Measurements from ENCODE around the gene CACNA2D1. TPM values are rescaled to one million over a fixed set of nuclear protein-coding genes. Genes with fewer than 3 reads are reported as not detected.

The CACNA2D1 gene
- total RNA-seq, 3 donors from 2014 or later (not counting 1 experiment from before 2014, with no cell fraction given) = not detected

GRCh38 chr7:82258181-82258580 is 185.4 kb downstream of the CACNA2D1 start:
- H3K27ac Mint-ChIP-seq = no peak overlapping the region
- DNase-seq = no peak
- Histone ChIP-seq H3K9me3 (ENCODE audit: control insufficient read depth, insufficient read depth, low read length) (no peaks in the 10 kb centered on the region), H3K36me3 (ENCODE audit: control insufficient read depth, insufficient read depth, low read length) (no peaks in the 10 kb centered on the region), H3K27ac (ENCODE audit: low read length) (no peak overlapping the region), H3K4me1 (ENCODE audit: control insufficient read depth, insufficient read depth, low read length) (no peaks in the 10 kb centered on the region), H3K27me3 (ENCODE audit: control insufficient read depth, insufficient read depth, low read length) (no peaks in the 10 kb centered on the region), H3K4me3 (ENCODE audit: low read length) (no peak overlapping the region)
- H3K4me1 Mint-ChIP-seq = no peaks in the 10 kb centered on the region
- intact Hi-C loops (cut with micrococcal nuclease) = no loop called here
- TF ChIP-seq, protein P1, sequence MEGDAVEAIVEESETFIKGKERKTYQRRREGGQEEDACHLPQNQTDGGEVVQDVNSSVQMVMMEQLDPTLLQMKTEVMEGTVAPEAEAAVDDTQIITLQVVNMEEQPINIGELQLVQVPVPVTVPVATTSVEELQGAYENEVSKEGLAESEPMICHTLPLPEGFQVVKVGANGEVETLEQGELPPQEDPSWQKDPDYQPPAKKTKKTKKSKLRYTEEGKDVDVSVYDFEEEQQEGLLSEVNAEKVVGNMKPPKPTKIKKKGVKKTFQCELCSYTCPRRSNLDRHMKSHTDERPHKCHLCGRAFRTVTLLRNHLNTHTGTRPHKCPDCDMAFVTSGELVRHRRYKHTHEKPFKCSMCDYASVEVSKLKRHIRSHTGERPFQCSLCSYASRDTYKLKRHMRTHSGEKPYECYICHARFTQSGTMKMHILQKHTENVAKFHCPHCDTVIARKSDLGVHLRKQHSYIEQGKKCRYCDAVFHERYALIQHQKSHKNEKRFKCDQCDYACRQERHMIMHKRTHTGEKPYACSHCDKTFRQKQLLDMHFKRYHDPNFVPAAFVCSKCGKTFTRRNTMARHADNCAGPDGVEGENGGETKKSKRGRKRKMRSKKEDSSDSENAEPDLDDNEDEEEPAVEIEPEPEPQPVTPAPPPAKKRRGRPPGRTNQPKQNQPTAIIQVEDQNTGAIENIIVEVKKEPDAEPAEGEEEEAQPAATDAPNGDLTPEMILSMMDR (IDR thresholded peaks at IDR 0.05) = no peak
- WGBS (ENCODE audit: insufficient coverage) = 92% methylated on average over 2 of the region's 2 CpGs
- peaks cover 10 to 15% of the 10 kb centered on the region in 2 donors for H3K9me3 Mint-ChIP-seq
- no peaks in the 10 kb centered on the region for H3K36me3 Mint-ChIP-seq
- H3K4me3 Mint-ChIP-seq = no peak overlapping the region
- no peak for ATAC-seq
- no peaks in the 10 kb centered on the region for H3K27me3 Mint-ChIP-seq (ENCODE audit: low read depth in 2 of 2)

DNA sequence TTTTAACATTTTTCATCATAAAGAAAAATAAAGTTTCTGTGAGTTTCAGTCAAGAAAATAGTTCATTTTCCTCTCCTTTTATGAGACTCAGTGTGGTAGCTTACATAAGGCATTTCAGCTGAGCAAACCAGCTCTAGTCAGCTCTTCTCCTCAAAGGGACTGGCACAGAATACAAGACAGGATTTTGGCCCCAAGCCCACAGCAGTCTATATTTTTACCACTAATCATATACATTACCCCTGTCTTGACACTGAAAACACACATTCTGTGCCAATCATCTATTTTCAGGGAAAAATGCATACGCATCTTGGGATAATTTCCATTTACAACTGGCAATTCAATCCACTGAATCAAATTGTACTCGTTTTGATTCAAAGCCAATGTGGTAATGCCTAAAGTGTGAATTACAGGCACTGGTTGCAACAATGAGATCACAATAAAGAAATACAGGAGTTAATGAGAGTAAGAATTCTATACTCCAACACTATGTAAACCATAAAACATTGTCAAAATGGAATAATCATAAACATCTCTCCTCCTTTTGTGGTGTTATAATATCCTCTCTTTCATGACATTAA is 186.4 kb downstream of the CACNA2D1 start:
- peaks cover 8 to 18% of the 10 kb centered on the region in 2 donors for H3K9me3 Mint-ChIP-seq
- Histone ChIP-seq H3K4me1 (ENCODE audit: control insufficient read depth, insufficient read depth, low read length) (no peaks in the 10 kb centered on the region), H3K36me3 (ENCODE audit: control insufficient read depth, insufficient read depth, low read length) (no peaks in the 10 kb centered on the region), H3K4me3 (ENCODE audit: low read length) (no peak overlapping the region), H3K27ac (ENCODE audit: low read length) (no peak overlapping the region), H3K27me3 (ENCODE audit: control insufficient read depth, insufficient read depth, low read length) (no peaks in the 10 kb centered on the region), H3K9me3 (ENCODE audit: control insufficient read depth, insufficient read depth, low read length) (no peaks in the 10 kb centered on the region)
- H3K4me1 Mint-ChIP-seq = no peaks in the 10 kb centered on the region
- intact Hi-C loops (cut with micrococcal nuclease) = no loop called here
- H3K27me3 Mint-ChIP-seq (ENCODE audit: low read depth in 2 of 2) = no peaks in the 10 kb centered on the region
- ATAC-seq = no peak
- TF ChIP-seq, protein P1 (IDR thresholded peaks at IDR 0.05) = no peak
- 93% methylated on average over 1 of the region's 2 CpGs for WGBS (ENCODE audit: insufficient coverage)
- no peak overlapping the region for H3K4me3 Mint-ChIP-seq
- H3K36me3 Mint-ChIP-seq = no peaks in the 10 kb centered on the region
- no peak overlapping the region for H3K27ac Mint-ChIP-seq
- DNase-seq = no peak

DNA sequence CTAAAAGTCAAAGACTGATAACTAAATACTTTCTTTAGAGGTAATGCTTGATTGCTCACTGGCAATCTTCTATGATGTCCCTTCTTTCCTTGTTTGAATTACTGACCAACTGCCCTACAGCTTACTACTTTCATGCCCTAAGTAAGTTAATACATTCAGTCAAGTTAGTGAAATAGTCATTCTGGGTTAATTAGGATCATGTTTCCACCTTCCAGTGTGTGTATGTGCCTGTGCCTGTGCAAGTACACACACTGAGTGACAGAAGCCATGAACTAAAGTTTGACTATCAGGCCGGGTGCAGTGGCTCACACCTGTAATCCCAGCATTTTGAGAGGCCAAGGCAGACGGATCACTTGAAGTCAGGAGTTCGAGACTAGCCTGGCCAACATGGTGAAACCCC is 187.9 kb downstream of the CACNA2D1 start:
- Histone ChIP-seq H3K4me1 (ENCODE audit: control insufficient read depth, insufficient read depth, low read length) (no peaks in the 10 kb centered on the region), H3K9me3 (ENCODE audit: control insufficient read depth, insufficient read depth, low read length) (no peaks in the 10 kb centered on the region), H3K4me3 (ENCODE audit: low read length) (no peak overlapping the region), H3K27me3 (ENCODE audit: control insufficient read depth, insufficient read depth, low read length) (no peaks in the 10 kb centered on the region), H3K27ac (ENCODE audit: low read length) (no peak overlapping the region), H3K36me3 (ENCODE audit: control insufficient read depth, insufficient read depth, low read length) (no peaks in the 10 kb centered on the region)
- Mint-ChIP-seq H3K36me3 (no peaks in the 10 kb centered on the region), H3K9me3 (peaks cover 6 to 16% of the 10 kb centered on the region in 2 donors), H3K27ac (no peak overlapping the region), H3K4me1 (no peaks in the 10 kb centered on the region), H3K27me3 (ENCODE audit: low read depth in 2 of 2) (no peaks in the 10 kb centered on the region), H3K4me3 (no peak overlapping the region)
- TF ChIP-seq, protein P1 (IDR thresholded peaks at IDR 0.05) = no peak
- ATAC-seq (no peak), DNase-seq (no peak)
- intact Hi-C loops (cut with micrococcal nuclease) = no loop called here
- WGBS (ENCODE audit: insufficient coverage) = 67% methylated on average over 3 of the region's 3 CpGs

DNA sequence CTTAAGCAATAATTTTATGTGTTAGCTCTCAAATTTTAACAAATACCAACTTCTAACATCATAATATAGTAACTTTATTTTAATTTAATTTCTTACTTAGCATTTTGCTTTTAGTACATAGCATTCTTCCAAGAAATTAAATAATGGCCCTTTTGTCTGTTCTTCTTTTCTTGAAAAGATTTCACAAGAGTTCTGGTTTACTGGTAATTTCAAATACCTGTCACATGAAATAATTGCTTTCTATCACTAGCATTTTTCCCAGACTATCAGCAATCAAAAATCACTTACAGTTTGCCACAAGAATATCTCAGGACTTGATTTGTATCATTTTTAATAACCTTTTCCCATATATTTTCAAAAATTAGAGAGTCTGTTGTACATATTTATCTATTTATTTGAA is 193.0 kb downstream of the CACNA2D1 start:
- Mint-ChIP-seq H3K9me3 (peaks cover 2 to 9% of the 10 kb centered on the region in 2 donors), H3K27ac (no peak overlapping the region), H3K27me3 (ENCODE audit: low read depth in 2 of 2) (no peaks in the 10 kb centered on the region), H3K36me3 (no peaks in the 10 kb centered on the region), H3K4me3 (no peak overlapping the region), H3K4me1 (no peaks in the 10 kb centered on the region)
- TF ChIP-seq, protein P1 (IDR thresholded peaks at IDR 0.05) = no peak
- Histone ChIP-seq H3K4me3 (ENCODE audit: low read length) (no peak overlapping the region), H3K27ac (ENCODE audit: low read length) (no peak overlapping the region), H3K4me1 (ENCODE audit: control insufficient read depth, insufficient read depth, low read length) (no peaks in the 10 kb centered on the region), H3K27me3 (ENCODE audit: control insufficient read depth, insufficient read depth, low read length) (no peaks in the 10 kb centered on the region), H3K36me3 (ENCODE audit: control insufficient read depth, insufficient read depth, low read length) (no peaks in the 10 kb centered on the region), H3K9me3 (ENCODE audit: control insufficient read depth, insufficient read depth, low read length) (no peaks in the 10 kb centered on the region)
- intact Hi-C loops (cut with micrococcal nuclease) = no loop called here
- DNase-seq (no peak), ATAC-seq (no peak)
